Measurements from ENCODE around the gene NACA2. TPM values are rescaled to one million over a fixed set of nuclear protein-coding genes. Genes with fewer than 3 reads are reported as not detected.

The NACA2 gene
- total RNA-seq, 4 donors from 2014 or later: not detected

DNA sequence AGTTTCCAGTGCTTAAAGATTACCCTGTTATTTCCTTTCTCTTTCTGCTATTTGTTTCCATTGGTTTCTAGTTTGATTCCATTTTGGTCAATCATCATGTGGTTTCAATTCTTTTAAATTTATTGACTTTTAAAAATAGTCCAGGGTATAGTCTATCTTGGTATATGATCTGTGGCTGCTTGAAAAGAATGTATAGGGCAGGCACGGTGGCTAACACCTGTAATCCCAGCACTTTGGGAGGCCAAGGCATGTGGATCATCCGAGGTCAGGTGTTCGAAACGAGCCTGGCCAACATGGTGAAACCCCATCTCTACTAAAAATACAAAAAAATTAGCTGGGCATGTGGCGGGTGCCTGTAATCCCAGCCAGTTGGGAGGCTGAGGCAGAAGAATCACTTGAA is 34.5 kb upstream of the NACA2 start:
- Histone ChIP-seq H3K4me1 (no peaks in the 10 kb centered on the region), H3K27me3 (no peaks in the 10 kb centered on the region), H3K27ac (no peak overlapping the region), H3K9me3 (no peaks in the 10 kb centered on the region), H3K4me3 (no peak overlapping the region), H3K36me3 (no peaks in the 10 kb centered on the region)
- no peak for DNase-seq
- TF ChIP-seq, protein P1, sequence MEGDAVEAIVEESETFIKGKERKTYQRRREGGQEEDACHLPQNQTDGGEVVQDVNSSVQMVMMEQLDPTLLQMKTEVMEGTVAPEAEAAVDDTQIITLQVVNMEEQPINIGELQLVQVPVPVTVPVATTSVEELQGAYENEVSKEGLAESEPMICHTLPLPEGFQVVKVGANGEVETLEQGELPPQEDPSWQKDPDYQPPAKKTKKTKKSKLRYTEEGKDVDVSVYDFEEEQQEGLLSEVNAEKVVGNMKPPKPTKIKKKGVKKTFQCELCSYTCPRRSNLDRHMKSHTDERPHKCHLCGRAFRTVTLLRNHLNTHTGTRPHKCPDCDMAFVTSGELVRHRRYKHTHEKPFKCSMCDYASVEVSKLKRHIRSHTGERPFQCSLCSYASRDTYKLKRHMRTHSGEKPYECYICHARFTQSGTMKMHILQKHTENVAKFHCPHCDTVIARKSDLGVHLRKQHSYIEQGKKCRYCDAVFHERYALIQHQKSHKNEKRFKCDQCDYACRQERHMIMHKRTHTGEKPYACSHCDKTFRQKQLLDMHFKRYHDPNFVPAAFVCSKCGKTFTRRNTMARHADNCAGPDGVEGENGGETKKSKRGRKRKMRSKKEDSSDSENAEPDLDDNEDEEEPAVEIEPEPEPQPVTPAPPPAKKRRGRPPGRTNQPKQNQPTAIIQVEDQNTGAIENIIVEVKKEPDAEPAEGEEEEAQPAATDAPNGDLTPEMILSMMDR (IDR thresholded peaks at IDR 0.05): no peak
- no peak for TF ChIP-seq POLR2A (IDR thresholded peaks at IDR 0.05)
- intact Hi-C loops (cut with DNase I; ENCODE audit: low total_unique reads): no loop called here

DNA sequence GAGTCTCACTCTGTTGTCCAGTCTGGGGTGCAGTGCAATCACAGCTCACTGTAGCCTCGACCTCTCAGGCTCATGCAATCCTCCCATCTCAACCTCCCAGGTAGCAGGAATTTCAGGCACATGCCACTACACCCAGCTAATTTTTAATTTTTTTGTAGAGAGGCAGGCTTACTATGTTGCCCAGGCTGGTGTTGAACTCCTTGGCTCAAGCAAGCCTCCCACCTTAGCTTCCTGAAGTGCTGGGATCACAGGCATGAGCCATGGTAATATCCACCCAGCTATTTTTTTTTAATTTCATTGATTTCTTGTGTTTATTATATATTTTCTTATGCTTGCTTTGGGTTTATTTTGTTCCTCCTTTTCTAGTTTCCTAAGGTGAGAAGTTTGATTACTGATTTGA is 33.9 kb upstream of the NACA2 start:
- no peak for TF ChIP-seq POLR2A (IDR thresholded peaks at IDR 0.05)
- TF ChIP-seq, protein P1 (IDR thresholded peaks at IDR 0.05): no peak
- no peak for DNase-seq
- Histone ChIP-seq H3K36me3 (no peaks in the 10 kb centered on the region), H3K4me3 (no peak overlapping the region), H3K27ac (no peak overlapping the region), H3K9me3 (no peaks in the 10 kb centered on the region), H3K27me3 (no peaks in the 10 kb centered on the region), H3K4me1 (no peaks in the 10 kb centered on the region)
- intact Hi-C loops (cut with DNase I; ENCODE audit: low total_unique reads): no loop called here

DNA sequence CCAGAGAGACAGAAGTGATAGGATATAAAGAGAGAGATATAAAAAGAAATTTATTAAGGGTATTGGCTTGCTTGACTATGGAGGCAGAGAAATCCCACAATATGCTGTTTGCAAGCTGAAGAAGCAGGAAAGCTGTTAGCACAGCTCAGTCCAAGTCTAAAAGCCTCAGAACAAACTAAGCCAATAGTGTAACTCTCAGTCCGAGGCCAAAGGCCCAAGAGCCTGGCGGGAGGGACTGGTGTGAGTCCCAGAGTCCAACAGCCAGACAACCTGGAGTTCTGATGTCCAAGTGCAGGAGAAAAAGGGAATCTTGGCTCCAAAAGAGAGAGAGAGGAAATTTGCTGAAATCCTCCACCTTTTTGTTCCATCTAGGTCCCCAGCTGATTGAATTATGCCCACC is 30.3 kb upstream of the NACA2 start:
- Histone ChIP-seq H3K27me3 (no peaks in the 10 kb centered on the region), H3K36me3 (no peaks in the 10 kb centered on the region), H3K9me3 (peaks cover 0 to 5% of the 10 kb centered on the region in 2 donors), H3K4me3 (no peak overlapping the region), H3K4me1 (no peaks in the 10 kb centered on the region), H3K27ac (no peak overlapping the region)
- intact Hi-C loops (cut with DNase I; ENCODE audit: low total_unique reads): no loop called here
- no peak for DNase-seq
- TF ChIP-seq POLR2A (IDR thresholded peaks at IDR 0.05): no peak
- TF ChIP-seq, protein P1 (IDR thresholded peaks at IDR 0.05): no peak

DNA sequence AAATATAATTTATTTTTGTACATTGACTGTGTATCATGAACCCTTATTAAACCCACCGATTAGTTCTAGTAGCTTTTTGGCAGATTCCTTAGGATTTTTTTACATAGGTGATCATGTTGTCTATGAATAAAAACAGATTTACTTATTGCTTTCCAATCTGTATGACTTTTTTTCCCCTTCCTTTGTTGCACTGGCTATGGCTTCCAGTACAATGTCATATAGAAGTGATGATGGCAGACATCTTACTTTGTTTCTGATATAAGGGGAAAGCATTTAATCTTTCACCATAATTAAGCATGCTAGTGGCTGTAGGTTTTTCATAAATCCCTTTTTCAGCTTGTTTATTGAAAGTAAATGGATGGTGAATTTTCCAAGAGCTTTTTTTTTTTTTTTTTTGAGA is 28.9 kb upstream of the NACA2 start:
- Histone ChIP-seq H3K36me3 (no peaks in the 10 kb centered on the region), H3K4me3 (no peak overlapping the region), H3K27me3 (no peaks in the 10 kb centered on the region), H3K4me1 (no peaks in the 10 kb centered on the region), H3K27ac (no peak overlapping the region), H3K9me3 (peaks cover 0 to 5% of the 10 kb centered on the region in 2 donors)
- no peak for DNase-seq
- intact Hi-C loops (cut with DNase I; ENCODE audit: low total_unique reads): no loop called here
- no peak for TF ChIP-seq POLR2A (IDR thresholded peaks at IDR 0.05)
- TF ChIP-seq, protein P1 (IDR thresholded peaks at IDR 0.05): no peak

DNA sequence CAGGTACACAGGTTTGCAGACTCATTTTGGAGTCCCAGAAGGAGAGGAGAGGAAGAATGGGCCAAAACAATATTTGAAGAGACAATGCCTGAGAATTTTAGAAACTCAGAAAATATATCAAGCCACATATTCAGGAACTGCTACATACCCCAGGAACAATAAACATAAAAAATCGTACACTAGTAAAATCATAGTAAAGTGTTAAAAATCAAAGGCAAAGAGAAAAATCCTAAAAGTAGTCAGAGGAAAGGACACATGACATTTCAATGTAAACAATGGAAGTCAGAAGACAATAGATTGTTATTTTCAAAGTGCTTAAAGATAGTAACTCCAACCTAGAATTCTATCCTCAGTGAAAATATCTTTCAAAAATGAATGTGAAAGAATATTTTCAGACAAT is 28.5 kb upstream of the NACA2 start:
- no peak for TF ChIP-seq POLR2A (IDR thresholded peaks at IDR 0.05)
- TF ChIP-seq, protein P1 (IDR thresholded peaks at IDR 0.05): no peak
- DNase-seq: no peak

More for the DNA sequence above, 28.5 kb upstream of the NACA2 start:
- no peaks in the 10 kb centered on the region for H3K36me3 ChIP-seq
- no peak overlapping the region for H3K4me3 ChIP-seq
- intact Hi-C loops (cut with DNase I; ENCODE audit: low total_unique reads): no loop called here
- H3K27me3 ChIP-seq: no peaks in the 10 kb centered on the region
- peaks cover 0 to 5% of the 10 kb centered on the region in 2 donors for H3K9me3 ChIP-seq
- H3K27ac ChIP-seq: no peak overlapping the region
- no peaks in the 10 kb centered on the region for H3K4me1 ChIP-seq
